AG04450 (cell line): ENCODE measurements around the gene CCNY. TPM values are rescaled to one million over a fixed set of nuclear protein-coding genes. Genes with fewer than 3 reads are reported as not detected.
A peak's percentile ranks its signal among the peaks of the same experiment; 100 is the strongest.

Experiments
- CTCF ChIA-PET: fragments of 300-600, 350-600 bp; formaldehyde crosslinking; extraction: SDS; loops from one replicate; lab custom pipeline; 2022; ENCODE audit warnings: antibody characterized with exemption, inconsistent platforms; lab: Charles Lee
- POLR2A ChIA-PET: fragments of 350-600 bp; formaldehyde crosslinking; extraction: SDS; loops from one replicate; lab custom pipeline; 2021; ENCODE audit warnings: antibody characterized with exemption, inconsistent platforms; lab: Yijun Ruan, JAX
- DNase-seq: peaks from one replicate; pipeline ENCODE4 v3.0.0-alpha.2; 2011; ENCODE audit warnings: low read depth, low spot score
- H3K27ac ChIP-seq: one replicate; pipeline ENCODE4 v1.5.1; 2012; ENCODE audit warnings: low read depth, low read length, control low read depth
- H3K27me3 ChIP-seq: one replicate; pipeline ENCODE4 v1.6.0; 2012; ENCODE audit warnings: low read length; ENCODE audit not compliant: control insufficient read depth, insufficient read depth
- H3K4me3 ChIP-seq: 2 replicates; pipeline ENCODE4 v1.5.1; 2011; ENCODE audit warnings: mild to moderate bottlenecking, low read depth, low read length, control low read depth
- H3K9me3 ChIP-seq: 2 replicates; pipeline ENCODE4 v1.5.1; 2012; ENCODE audit warnings: low read length; ENCODE audit not compliant: control insufficient read depth, insufficient read depth
- polyA plus RNA-seq: library from polyadenylated mRNA; depleted of rRNA; stranded (reverse); fragments of >200 nt; gene quantifications from 2 replicates; pipeline ENCODE4 v1.2.3, GENCODE V29; 2011
- TF ChIP-seq, protein P1 (sequence below): IDR thresholded peaks from 2 replicates; pipeline ENCODE4 v1.5.1; 2011; ENCODE audit warnings: low read depth, low read length, control low read depth, inconsistent platforms

CCNY gene
- polyA plus RNA-seq, 1 experiment: 90.2 TPM

DNA sequence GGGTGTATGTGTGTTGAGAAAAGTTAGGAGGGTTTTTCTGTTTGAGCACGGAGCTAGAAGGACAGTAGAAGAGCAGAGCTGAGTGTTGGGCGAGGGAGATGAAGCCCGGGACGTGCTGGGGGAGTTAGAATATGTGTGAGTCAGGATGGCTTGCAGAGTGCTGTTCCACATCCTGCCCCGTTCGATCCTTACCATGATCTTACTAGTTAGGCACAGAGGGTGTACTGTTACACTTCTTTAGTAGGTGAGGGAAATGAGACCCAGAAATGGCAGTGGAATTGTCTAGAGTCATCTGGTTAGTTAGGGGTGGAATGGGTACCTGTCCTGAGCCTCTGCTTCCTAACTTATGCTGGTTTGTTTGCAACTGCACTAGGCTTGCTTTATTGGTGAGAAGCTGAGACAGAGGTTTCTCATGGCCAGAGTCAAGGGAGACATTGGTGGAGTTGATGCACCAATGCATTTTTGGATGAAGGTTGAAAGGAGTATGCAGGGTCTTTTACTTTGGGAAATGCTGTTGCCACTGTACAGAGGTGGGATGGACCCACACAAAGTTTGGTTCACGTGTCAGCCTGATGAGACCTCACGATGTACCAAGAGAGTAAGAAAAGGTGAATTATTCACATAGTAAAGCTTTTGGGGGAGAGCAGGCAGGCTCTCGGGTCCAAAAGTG lies 42.4 kb downstream of the CCNY start:
- TF ChIP-seq, protein P1, sequence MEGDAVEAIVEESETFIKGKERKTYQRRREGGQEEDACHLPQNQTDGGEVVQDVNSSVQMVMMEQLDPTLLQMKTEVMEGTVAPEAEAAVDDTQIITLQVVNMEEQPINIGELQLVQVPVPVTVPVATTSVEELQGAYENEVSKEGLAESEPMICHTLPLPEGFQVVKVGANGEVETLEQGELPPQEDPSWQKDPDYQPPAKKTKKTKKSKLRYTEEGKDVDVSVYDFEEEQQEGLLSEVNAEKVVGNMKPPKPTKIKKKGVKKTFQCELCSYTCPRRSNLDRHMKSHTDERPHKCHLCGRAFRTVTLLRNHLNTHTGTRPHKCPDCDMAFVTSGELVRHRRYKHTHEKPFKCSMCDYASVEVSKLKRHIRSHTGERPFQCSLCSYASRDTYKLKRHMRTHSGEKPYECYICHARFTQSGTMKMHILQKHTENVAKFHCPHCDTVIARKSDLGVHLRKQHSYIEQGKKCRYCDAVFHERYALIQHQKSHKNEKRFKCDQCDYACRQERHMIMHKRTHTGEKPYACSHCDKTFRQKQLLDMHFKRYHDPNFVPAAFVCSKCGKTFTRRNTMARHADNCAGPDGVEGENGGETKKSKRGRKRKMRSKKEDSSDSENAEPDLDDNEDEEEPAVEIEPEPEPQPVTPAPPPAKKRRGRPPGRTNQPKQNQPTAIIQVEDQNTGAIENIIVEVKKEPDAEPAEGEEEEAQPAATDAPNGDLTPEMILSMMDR: no peak
- H3K9me3 ChIP-seq: no peaks in the 10 kb centered on the region
- CTCF ChIA-PET: interaction anchor here (1.2 kb wide), 1 partner anchor 258 kb away, joined by 3 read pairs; no protein-coding TSS in a partner anchor

DNA sequence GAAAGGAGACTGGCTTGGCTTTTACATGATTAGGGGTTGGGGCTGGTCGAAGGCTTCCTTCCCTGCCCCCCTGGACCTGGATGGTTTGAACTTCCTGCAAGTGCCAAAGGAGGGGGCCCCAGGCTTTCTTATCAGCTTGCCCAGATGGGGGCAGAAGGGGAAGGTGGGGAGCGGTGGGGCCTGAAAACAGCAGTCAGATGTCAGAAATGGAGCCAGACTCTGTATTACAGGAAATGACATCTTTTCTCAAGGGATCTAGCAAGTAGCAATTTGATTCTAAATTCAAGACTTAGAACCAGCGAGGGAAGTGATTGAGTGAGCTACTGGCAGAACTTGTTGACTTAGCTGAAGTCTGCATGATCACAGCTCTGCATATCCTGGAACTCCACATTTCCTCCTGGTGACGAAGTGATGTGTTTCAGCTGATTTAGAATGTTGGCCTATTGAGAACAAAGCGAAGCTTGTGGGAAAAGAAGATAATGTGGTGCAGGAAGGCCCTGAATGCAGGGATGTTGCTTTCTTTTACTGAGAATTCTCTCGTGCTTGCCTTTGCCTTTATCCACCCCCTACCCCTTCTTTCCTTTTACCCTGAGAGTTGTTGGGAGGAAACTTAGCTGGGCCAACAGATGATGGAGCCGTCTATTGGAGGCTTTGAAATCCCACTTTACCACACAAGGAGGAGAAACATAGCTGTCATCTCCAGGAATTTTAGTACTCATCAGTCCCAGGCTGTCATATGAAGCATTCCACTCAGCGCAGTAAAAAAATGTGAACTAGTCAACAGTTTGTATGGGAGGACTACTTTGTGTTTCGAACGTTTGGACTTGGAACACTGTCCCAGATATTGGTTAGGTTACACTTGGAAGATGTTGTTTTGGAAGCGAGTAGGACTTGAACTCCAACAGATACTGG lies 43.2 kb downstream of the CCNY start:
- H3K27me3 ChIP-seq: no peaks in the 10 kb centered on the region
- DNase-seq: peak; percentile 41
- ChIA-PET CTCF (interaction anchor here (0.5 to 1.2 kb wide), 4 partner anchors 65 to 259 kb away, joined by 3 to 6 read pairs (median 3); no protein-coding TSS in a partner anchor), POLR2A (no interaction called here)
- H3K27ac ChIP-seq: peak overlapping the region; percentile 59
- H3K9me3 ChIP-seq: no peaks in the 10 kb centered on the region
- H3K4me3 ChIP-seq: no peak overlapping the region
- TF ChIP-seq, protein P1: no peak

More for the DNA sequence above, 42.4 kb downstream of the CCNY start:
- Histone ChIP-seq H3K4me3 (no peak overlapping the region), H3K27ac (no peak overlapping the region), H3K27me3 (no peaks in the 10 kb centered on the region)
- POLR2A ChIA-PET: no interaction called here
- no peak for DNase-seq

DNA sequence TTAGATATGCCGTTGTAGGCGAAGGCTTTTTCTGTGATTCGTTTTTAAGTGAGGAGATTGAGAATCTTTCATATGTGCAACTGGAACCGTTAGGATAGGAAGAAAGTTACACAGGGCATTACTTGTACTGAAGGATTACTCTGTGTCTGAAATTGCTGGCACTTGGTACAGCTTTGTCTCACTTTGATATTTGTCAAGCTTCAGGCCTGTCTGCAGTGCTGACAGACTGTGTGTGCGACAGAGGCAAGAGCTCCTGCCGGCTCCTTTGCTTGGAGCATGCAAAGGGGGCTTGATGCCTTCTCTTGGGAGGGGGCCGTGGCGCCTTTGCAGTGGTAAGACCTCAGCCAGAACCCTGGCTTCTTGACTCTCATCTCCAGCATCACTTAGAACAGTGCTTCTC lies 45.8 kb downstream of the CCNY start:
- H3K4me3 ChIP-seq: no peak overlapping the region
- DNase-seq: no peak
- ChIA-PET POLR2A (no interaction called here), CTCF (no interaction called here)
- H3K27ac ChIP-seq: no peak overlapping the region
- TF ChIP-seq, protein P1: no peak
- H3K9me3 ChIP-seq: no peaks in the 10 kb centered on the region
- no peaks in the 10 kb centered on the region for H3K27me3 ChIP-seq

DNA sequence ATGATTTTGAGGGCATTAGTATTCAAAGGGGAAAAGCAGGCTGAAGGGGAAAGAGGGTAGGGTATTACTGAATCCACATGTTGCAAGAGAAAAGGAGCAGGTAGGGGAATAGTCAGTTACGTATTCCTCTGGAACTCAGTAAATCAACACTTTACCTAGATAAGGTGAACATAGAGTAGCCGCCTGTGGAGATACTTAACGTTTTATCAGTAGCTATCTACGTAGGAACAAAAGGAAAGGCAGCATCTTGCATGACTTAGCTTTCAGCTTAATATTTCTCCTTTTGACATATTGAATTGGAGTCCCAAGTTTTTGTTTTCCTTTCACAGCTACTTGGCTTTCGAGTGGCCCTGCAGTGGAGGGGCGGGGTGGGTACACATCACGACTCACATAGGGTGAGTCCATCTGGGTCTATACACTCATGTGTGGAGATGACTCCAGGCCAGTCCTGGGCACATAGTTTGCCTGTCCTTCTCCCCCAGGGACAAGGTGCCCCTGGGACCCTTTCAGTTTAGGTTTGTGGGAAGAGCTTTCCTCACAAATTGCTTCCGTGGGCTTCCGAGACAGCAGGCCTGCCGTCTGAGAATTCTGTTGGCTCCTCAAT lies 48.1 kb downstream of the CCNY start:
- CTCF ChIA-PET: interaction anchor here (1.1 kb wide), 1 partner anchor 11 kb away, joined by 3 read pairs; no protein-coding TSS in a partner anchor
- DNase-seq: no peak
- no peak overlapping the region for H3K27ac ChIP-seq
- no peak overlapping the region for H3K4me3 ChIP-seq
- TF ChIP-seq, protein P1: no peak
- POLR2A ChIA-PET: no interaction called here
- H3K27me3 ChIP-seq: no peaks in the 10 kb centered on the region
- H3K9me3 ChIP-seq: no peaks in the 10 kb centered on the region
